A549 treated with CORT108297 at 1 μM for 4 hours (cell line): ENCODE data around the gene DAZ4. TPM values are rescaled to one million over a fixed set of nuclear protein-coding genes. Genes with fewer than 3 reads are reported as not detected.

Source experiments
- total RNA-seq: library from RNA; stranded (reverse); fragments of 200-300 nt; extraction: Qiagen RNA extraction; gene quantifications from 5 replicates; pipeline ENCODE4 v1.2.3, GENCODE V29; 2022

DAZ4 gene, protein sequence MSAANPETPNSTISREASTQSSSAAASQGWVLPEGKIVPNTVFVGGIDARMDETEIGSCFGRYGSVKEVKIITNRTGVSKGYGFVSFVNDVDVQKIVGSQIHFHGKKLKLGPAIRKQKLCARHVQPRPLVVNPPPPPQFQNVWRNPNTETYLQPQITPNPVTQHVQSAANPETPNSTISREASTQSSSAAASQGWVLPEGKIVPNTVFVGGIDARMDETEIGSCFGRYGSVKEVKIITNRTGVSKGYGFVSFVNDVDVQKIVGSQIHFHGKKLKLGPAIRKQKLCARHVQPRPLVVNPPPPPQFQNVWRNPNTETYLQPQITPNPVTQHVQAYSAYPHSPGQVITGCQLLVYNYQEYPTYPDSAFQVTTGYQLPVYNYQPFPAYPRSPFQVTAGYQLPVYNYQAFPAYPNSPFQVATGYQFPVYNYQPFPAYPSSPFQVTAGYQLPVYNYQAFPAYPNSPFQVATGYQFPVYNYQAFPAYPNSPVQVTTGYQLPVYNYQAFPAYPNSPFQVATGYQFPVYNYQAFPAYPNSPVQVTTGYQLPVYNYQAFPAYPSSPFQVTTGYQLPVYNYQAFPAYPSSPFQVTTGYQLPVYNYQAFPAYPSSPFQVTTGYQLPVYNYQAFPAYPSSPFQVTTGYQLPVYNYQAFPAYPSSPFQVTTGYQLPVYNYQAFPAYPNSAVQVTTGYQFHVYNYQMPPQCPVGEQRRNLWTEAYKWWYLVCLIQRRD
- not detected in 5 replicates for total RNA-seq

DNA sequence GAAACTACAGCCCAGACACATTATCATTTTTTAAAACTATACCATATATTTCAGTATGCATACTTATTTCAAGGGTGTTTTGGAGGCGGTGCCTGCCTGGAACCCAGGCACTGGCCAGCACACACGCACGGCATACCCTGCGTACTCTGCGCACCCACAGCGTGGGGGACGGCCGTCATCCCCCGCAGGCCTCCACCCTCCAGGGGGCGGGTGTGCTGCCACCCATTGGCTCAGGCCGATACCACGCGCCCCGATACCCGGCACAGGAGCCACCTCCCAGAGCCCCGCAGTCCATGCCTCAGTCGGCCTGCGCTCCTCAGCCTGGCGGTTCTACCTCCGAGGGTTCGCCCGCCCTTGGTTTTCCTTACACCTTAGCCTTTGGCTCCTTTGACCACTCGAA lies at the start of gene DAZ4:
TSS of gene DAZ4 (plus strand) at position 301 of the 400 bp plus-strand sequence. CDS start 208 bp downstream, outside the sequence.

DNA sequence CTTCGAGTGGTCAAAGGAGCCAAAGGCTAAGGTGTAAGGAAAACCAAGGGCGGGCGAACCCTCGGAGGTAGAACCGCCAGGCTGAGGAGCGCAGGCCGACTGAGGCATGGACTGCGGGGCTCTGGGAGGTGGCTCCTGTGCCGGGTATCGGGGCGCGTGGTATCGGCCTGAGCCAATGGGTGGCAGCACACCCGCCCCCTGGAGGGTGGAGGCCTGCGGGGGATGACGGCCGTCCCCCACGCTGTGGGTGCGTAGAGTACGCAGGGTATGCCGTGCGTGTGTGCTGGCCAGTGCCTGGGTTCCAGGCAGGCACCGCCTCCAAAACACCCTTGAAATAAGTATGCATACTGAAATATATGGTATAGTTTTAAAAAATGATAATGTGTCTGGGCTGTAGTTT lies 20.4 kb upstream of the DAZ4 start, which contains the start of gene DAZ3:
TSS of gene DAZ3 (minus strand) at position 101 of the 400 bp plus-strand sequence. CDS start 208 bp downstream, outside the sequence.

Other genes with a start within 250 kb of the DAZ4 start
- not detected in 5 replicates for gene BPY2B, start 215.9 kb upstream of the DAZ4 start, total RNA-seq
- not detected in 5 replicates for gene DAZ3, start 20.5 kb upstream of the DAZ4 start, total RNA-seq
- not detected in 5 replicates for gene BPY2C, start 218.2 kb downstream of the DAZ4 start, total RNA-seq